HG03045 (cell line): ENCODE data around the gene TC2N.
A peak's percentile ranks its signal among the peaks of the same experiment; 100 is the strongest.
"Not testable (repeated sequence)": the region's sequence is repeated elsewhere in the genome, so short reads cannot be mapped to it uniquely, and the experiment has no call there.

Experiments
- ATAC-seq: cut with Tn5 transposase; IDR thresholded peaks from one replicate; pipeline ENCODE4 v1.9.1; 2021; ENCODE audit warnings: mild to moderate bottlenecking, moderate library complexity; ENCODE audit not compliant: unreplicated experiment

The TC2N gene

GRCh38 chr14:91889477-91890211 lies 22.3 kb upstream of the TC2N start:
- ATAC-seq: no peak

GRCh38 chr14:91888641-91889476 lies 21.5 kb upstream of the TC2N start:
- no peak for ATAC-seq

GRCh38 chr14:91886961-91887360 lies 19.6 kb upstream of the TC2N start:
- ATAC-seq: no peak

DNA sequence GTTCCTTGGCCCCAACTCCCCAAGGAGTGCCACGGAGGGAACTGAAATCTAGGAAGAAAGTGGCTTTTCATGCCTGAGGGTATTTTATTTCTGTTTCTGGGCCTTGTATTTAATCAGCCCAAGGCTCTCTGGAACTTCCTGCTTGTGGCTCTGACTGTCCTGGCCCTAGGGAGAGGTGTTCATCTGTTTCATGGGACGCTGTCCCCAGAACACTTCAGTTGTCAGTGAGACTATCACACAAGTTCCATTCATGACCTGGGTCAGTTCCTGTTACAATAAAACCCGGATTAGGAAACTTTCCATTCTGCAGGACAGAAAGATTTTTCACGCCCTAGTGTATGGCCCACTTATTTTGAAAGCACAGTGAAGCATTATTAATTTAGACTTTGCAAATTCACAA lies 18.5 kb upstream of the TC2N start:
- ATAC-seq: no peak

DNA sequence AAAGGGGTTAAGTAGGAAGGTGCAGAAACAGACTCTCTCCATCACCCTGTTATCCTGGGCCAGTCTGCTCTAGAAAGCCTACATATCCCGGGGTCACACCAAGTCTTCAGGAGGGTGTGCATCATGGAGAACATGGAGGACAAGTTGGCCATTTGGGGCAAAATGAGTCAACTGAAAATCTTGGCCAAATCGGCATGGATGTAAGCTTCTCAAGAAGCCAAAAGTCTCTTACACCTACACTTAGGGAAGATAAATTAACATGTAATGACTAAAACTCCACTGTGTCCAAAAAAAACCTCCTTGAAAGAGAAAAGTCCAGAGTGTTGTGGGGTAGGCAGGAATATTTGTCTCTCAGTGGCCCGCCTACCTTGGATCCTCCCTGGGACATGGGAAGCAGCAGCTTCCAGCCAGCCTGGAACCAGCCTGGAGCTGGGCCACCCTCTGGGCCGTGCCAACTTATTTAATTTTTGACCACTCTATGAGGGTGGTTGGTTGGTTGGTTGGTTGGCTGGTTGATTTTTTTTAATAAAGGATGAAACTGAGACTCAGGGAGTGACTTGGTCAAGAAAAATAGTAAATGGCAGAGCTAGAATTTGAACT lies 17.9 kb upstream of the TC2N start:
- no peak for ATAC-seq

DNA sequence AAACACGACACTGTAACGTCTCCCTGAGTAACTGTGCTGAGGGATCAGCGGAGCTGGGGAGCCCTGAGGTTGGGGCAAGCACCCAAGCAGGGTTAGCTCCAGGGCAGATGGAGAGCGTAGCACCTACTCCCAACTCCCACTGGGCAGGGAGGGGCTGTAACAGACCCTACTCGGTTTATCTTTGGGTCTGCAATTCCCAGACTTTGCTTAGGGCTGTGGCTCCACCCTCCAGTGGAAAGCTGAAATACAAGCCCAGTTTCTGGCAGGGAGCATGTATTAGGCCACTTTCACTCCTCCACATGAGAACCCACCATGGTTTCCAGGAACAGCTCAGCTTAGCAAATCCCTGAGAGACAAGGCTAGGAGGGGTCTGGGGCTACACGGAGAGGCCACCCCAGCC lies 17.3 kb upstream of the TC2N start:
- no peak for ATAC-seq

GRCh38 chr14:91883753-91884152 lies 16.4 kb upstream of the TC2N start:
- no peak for ATAC-seq

- no peak for ATAC-seq
Measured at GRCh38 chr14:91882776-91883175, 15.4 kb upstream of the TC2N start.

DNA sequence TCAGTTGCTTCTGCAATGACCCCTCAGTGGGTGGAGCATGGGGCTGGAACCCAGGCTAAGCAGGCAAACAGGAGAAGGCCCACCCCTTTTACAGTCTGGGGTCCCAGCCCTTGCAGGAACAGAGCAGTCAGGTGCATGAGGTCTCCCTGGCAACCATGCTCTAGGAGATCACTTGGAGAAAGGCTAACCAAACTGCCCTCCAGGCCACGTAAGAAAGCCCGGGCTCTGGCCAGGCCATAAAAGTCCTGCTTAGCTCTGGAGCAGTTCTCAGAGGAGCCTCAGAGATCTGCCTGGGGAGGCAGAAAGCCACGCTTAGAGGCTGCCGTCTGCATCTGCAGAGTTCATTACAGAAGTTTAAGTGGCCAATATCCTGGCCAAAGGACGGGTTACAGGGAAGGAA lies 15.0 kb upstream of the TC2N start:
- no peak for ATAC-seq

DNA sequence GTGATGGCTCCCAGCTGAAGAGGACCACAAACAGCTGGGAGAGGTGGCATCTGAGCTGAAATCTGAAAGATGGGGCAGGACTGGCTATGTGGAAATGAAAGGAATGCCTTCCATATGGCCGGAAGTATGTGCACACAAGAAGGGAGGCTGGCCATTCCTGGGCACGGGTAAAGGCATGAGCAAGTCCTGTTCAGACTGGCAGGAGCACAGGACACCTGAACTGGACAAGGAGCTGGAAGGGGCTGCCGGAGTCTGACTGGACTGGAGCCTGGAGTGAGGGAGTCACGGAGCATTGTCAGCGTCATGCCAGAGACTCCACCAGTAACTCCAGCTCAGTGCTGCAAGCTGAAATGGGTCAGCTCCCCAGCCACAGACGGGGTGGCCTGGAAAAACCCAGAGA lies 11.9 kb upstream of the TC2N start:
- no peak for ATAC-seq

GRCh38 chr14:91878274-91878673 lies 10.9 kb upstream of the TC2N start:
- ATAC-seq: no peak

- no peak for ATAC-seq
Measured at GRCh38 chr14:91877376-91877915, 10.1 kb upstream of the TC2N start.

DNA sequence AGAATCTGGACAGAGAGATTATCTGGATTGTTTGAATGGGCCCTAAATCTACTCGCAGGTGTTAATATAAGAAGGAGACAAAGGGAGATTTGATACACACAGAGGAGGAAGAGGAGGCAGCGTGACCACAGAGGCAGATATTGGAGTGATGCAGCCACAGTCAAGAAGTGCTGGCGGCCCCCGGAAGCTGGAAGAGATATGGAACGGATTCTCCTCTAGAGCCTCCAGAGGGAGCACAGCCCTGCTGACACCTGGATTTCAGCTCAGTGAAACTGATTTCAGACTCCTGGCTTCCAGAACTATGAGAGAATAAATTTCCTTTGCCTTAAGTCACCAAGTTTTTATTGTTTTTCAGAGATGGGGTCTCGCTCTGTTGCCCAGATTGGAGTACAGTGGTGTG lies 9.2 kb upstream of the TC2N start:
- no peak for ATAC-seq

DNA sequence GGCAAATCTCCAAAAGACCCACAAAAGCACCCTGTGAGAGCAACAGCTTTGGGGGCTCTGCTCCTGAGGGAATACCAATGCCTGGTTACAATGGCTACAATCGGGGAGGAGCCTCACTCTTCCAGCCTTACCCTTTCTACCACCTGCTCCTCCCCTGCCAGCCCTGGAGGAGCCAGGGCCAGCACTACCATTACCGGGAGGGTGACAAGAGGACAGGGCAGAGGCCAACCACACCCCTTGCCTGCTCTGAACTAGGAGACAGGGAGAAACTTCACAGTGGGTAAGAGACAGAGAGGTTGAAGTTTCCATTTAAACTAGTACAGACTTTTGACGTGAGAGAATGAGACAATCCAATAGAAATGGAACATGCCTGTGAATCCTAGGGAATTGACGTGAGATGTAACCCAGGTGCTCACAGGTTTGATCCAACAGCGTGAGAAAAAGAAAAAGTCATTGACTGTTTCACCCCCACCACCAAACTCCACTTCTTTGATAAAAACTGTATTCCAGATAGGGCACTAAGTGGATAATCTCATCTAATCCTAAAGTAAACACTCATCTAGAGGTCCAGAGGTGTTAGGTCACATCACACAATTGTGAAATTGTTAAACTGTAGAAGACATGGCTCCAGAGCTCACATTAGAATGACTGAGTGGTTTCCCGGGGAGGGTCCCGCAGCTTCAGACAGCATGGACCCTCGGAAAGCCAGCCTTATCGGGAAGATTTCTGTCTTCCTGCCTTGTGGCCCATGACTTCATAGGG lies 8.4 kb upstream of the TC2N start:
- ATAC-seq: no peak

DNA sequence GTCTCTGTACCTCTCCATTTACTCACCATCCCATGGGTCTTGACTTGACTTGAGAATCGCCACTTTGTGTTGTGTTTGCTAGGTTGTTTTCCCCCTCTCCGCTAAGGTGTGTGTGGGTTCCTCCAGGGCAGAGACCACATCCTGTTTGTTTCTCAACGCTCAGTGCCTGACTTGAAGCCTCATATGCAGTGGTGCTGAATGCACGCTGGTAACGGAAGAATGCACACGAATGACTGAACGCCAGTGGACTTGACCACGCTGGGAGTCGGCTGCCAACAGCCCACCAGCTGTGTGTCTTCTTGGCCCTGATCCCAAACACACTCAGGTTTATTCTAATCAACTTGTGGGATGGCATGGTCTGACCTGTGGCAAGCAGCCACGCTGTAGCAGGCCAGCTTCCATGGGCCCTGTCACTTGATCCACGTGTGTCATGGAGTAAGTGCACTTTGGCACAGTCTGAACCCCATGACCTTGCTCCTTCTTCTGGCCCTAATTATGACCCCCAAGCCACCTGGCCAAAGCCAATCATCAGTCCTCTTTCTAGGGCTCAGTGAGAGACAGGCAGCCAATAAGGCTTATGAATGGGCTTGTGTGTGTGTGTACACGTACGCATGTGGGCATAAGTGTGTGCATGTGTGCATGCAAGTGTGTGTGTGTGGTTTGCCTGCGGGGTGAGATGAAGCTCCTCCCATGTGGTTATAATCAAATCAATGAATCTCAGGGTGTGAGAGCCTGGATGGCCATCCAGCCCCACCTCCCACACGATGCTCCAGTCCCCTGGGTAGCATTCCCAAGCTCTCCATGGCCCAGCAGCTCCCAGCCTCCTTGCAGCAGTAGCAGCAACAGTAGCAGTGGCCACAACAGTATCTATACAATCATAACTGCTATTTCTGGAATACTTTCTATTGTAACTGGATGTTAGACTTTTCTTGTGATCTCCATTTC lies 6.4 kb upstream of the TC2N start:
- ATAC-seq: peak; percentile 58

DNA sequence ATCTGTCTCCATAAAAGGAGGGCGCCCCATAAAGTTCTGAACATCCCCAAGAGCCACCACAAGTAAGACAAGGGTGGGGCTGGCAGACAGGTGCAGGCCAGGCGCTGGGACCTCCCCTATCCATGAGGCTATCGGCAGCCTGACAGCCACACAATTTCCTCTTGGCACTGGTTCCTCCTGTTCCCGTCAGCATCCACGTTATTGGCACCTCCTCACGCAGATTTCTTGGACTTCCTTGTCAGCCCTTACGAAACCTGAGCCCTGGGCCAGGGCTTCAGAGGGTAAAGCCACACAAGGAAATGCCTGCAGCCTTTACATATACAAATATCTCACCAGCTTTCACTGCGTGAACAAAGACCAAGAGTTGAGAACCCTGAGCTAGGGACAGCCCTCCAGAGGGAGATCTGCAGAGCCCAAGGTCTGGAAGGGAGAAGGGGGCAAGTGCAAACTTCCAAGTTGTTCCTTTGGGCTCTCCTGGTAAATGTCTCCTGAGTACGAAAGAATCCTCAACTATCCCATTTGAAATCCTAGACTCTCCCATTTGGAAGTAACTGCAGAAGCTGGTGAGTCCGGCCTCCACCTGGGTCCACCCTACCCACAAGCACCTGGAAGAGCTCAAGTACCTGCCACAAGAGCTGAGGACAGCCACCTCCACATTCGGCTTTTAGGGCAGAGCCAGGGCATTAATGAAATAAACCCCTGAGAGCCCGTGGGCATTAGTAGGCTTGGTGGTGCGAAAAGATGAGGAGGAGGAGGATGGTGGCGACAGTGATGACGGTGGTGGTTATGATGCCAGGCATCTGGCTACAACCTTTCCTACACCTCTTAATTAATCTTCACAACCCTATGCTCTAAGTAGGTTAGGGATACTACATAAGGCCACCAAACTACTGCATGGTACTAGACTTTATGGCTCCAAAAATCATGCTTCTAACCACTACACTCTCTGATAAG lies 5.5 kb upstream of the TC2N start:
- ATAC-seq: peak; percentile 19

GRCh38 chr14:91872011-91872501 lies 4.7 kb upstream of the TC2N start:
- ATAC-seq: peak; percentile 40

DNA sequence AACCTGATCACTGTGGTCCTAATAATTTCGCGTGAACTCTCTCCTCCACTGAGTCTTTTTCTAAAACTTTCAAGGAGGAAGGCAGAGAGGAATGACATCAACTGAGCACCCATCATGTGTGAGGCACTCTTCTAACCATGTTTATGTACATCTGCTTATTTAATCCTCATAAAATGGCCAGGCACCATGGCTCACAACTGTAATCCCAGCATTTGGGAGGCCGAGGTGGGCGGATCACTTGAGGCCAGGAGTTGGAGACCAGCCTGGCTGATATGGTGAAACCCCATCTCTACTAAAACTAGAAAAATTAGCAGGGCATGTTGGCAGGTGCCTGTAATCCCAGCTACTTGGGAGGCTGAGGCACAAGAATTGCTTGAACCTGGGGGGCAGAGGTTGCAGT lies 4.1 kb upstream of the TC2N start:
- ATAC-seq: not testable (repeated sequence)

GRCh38 chr14:91870890-91871289 lies 3.6 kb upstream of the TC2N start:
- ATAC-seq: no peak
